IMR-90 (cell line): ENCODE data around the gene TENM4. TPM values are rescaled to one million over a fixed set of nuclear protein-coding genes. Genes with fewer than 3 reads are reported as not detected.

ENCODE experiments used
- ATAC-seq: fragments of 200-7000 bp; cut with Tn5 transposase; 2 replicates; pipeline ENCODE4 v1.9.1; 2020; ENCODE audit warnings: low read depth, mild to moderate bottlenecking, moderate library complexity
- BruUV-seq: library from RNA; stranded (reverse); fragments of 400-500 nt; replicated peaks from 2 replicates; lab custom pipeline; 2021; lab: Mats Ljungman, UMichigan
- CTCF ChIA-PET: fragments of 300-600 bp; formaldehyde crosslinking; extraction: SDS; loops from one replicate; lab custom pipeline; 2021; ENCODE audit warnings: antibody characterized with exemption; lab: Yijun Ruan, JAX
- POLR2A ChIA-PET: fragments of 300-600 bp; sonication (Branson Sonifier 250); formaldehyde crosslinking; loops from one replicate; lab custom pipeline; 2022; ENCODE audit warnings: antibody characterized with exemption; ENCODE audit not compliant: unreplicated experiment; lab: Charles Lee
- DNase-seq: peaks from one replicate; pipeline ENCODE4 v3.0.0; 2013
- H2AFZ ChIP-seq: replicated peaks from 2 replicates; pipeline ENCODE3; 2013; ENCODE audit warnings: low read length, mild to moderate bottlenecking; ENCODE audit not compliant: poor library complexity
- H2AK5ac ChIP-seq: 2 replicates; pipeline ENCODE4 v1.6.1; 2013; ENCODE audit warnings: low read depth, low read length, inconsistent platforms
- H2AK9ac ChIP-seq: replicated peaks from 2 replicates; pipeline ENCODE3; 2013; ENCODE audit warnings: mild to moderate bottlenecking, low read depth, low read length, moderate library complexity; ENCODE audit not compliant: poor library complexity
- H2BK120ac ChIP-seq: 2 replicates; pipeline ENCODE4 v1.6.1; 2013; ENCODE audit warnings: low read depth, low read length, inconsistent platforms
- H2BK15ac ChIP-seq: 3 replicates; pipeline ENCODE4 v1.6.1; 2013; ENCODE audit warnings: low read depth, low read length, inconsistent platforms
- H2BK20ac ChIP-seq: 2 replicates; pipeline ENCODE4 v1.6.1; 2013; ENCODE audit warnings: low read depth, mild to moderate bottlenecking, inconsistent platforms, low read length, moderate library complexity
- H2BK5ac ChIP-seq: 2 replicates; pipeline ENCODE4 v1.6.1; 2013; ENCODE audit warnings: mild to moderate bottlenecking, low read depth, low read length, inconsistent platforms; ENCODE audit not compliant: poor library complexity, severe bottlenecking
- H3K14ac ChIP-seq: replicated peaks from 2 replicates; pipeline ENCODE4 v1.6.1; 2013; ENCODE audit warnings: low read depth, low read length, inconsistent platforms
- H3K18ac ChIP-seq: 2 replicates; pipeline ENCODE4 v1.6.1; 2013; ENCODE audit warnings: low read depth, low read length, control low read depth
- H3K23ac ChIP-seq: 2 replicates; pipeline ENCODE4 v1.6.1; 2013; ENCODE audit warnings: low read depth, low read length, inconsistent platforms
- H3K27ac ChIP-seq: 2 replicates; pipeline ENCODE4 v1.5.1; 2013; ENCODE audit warnings: mild to moderate bottlenecking, control low read depth, low read length; ENCODE audit not compliant: insufficient read depth
- H3K27me3 ChIP-seq: 2 replicates; pipeline ENCODE4 v1.6.1; 2013; ENCODE audit warnings: low read length; ENCODE audit not compliant: control insufficient read depth, insufficient read depth
- H3K36me3 ChIP-seq: 2 replicates; pipeline ENCODE4 v1.6.1; 2013; ENCODE audit warnings: low read length, mixed read lengths; ENCODE audit not compliant: control insufficient read depth, insufficient read depth
- H3K4ac ChIP-seq: 2 replicates; pipeline ENCODE4 v1.6.1; 2013; ENCODE audit warnings: low read depth, low read length, inconsistent platforms
- H3K4me1 ChIP-seq: 2 replicates; pipeline ENCODE4 v1.6.1; 2013; ENCODE audit warnings: low read length, mixed read lengths; ENCODE audit not compliant: control insufficient read depth, insufficient read depth
- H3K4me2 ChIP-seq: 2 replicates; pipeline ENCODE4 v1.6.1; 2013; ENCODE audit warnings: low read depth, mild to moderate bottlenecking, control low read depth, low read length, moderate library complexity
- H3K4me3 ChIP-seq: 2 replicates; pipeline ENCODE4 v1.5.1; 2013; ENCODE audit warnings: low read depth, mild to moderate bottlenecking, control low read depth, low read length, moderate library complexity; ENCODE audit not compliant: insufficient read depth
- H3K56ac ChIP-seq: 2 replicates; pipeline ENCODE4 v1.6.1; 2013; ENCODE audit warnings: low read length, inconsistent platforms; ENCODE audit not compliant: insufficient read depth; ENCODE audit errors: extremely low read depth
- H3K79me1 ChIP-seq, 2 experiments: 2 replicates each; pipeline ENCODE4 v1.6.1; 2013; ENCODE audit warnings: low read length in 2 of 2, inconsistent platforms in 1 of 2, low read depth in 1 of 2
- H3K9ac ChIP-seq: 2 replicates; pipeline ENCODE4 v1.6.1; 2013; ENCODE audit warnings: low read depth, low read length, control low read depth
- H3K9me1 ChIP-seq: 2 replicates; pipeline ENCODE4 v1.6.1; 2013; ENCODE audit warnings: low read length, inconsistent platforms; ENCODE audit not compliant: insufficient read depth
- H3K9me3 ChIP-seq: 2 replicates; pipeline ENCODE4 v1.6.1; 2013; ENCODE audit warnings: low read length; ENCODE audit not compliant: control insufficient read depth, insufficient read depth
- H4K20me1 ChIP-seq: 2 replicates; pipeline ENCODE4 v1.6.1; 2013; ENCODE audit warnings: low read length, inconsistent platforms; ENCODE audit not compliant: insufficient read depth
- H4K5ac ChIP-seq: 2 replicates; pipeline ENCODE4 v1.6.1; 2013; ENCODE audit warnings: mild to moderate bottlenecking, low read depth, low read length, control low read depth
- H4K8ac ChIP-seq, 2 experiments: 2 replicates each; pipeline ENCODE4 v1.6.1; 2013; ENCODE audit warnings: low read depth in 2 of 2, low read length in 2 of 2, control low read depth in 1 of 2, inconsistent platforms in 1 of 2
- H4K91ac ChIP-seq: 2 replicates; pipeline ENCODE4 v1.6.1; 2013; ENCODE audit warnings: low read depth, low read length, inconsistent platforms; ENCODE audit not compliant: insufficient read depth
- BHLHE40 ChIP-seq: fragments of 150-350 bp; IDR thresholded peaks from 2 replicates; pipeline ENCODE4 v1.6.1; 2016; ENCODE audit warnings: mild to moderate bottlenecking, low read depth, low read length
- CEBPB ChIP-seq: IDR thresholded peaks from 2 replicates; pipeline ENCODE4 v1.6.1; 2012; ENCODE audit warnings: low read depth, low read length, improper control_type of control experiment
- CHD1 ChIP-seq: IDR thresholded peaks from 2 replicates; pipeline ENCODE4 v1.6.1; 2012; ENCODE audit warnings: low read depth, low read length, improper control_type of control experiment
- FOS ChIP-seq: fragments of 150-350 bp; IDR thresholded peaks from 2 replicates; pipeline ENCODE4 v1.6.1; 2016; ENCODE audit warnings: low read depth, low read length
- MAFK ChIP-seq: IDR thresholded peaks from 2 replicates; pipeline ENCODE4 v1.6.1; 2012; ENCODE audit warnings: low read depth, low read length, improper control_type of control experiment
- MAZ ChIP-seq: IDR thresholded peaks from 2 replicates; pipeline ENCODE4 v1.6.1; 2012; ENCODE audit warnings: low read depth, mild to moderate bottlenecking, low read length, improper control_type of control experiment, moderate library complexity, borderline replicate concordance
- MXI1 ChIP-seq: IDR thresholded peaks from 2 replicates; pipeline ENCODE4 v1.6.1; 2012; ENCODE audit warnings: low read depth, mild to moderate bottlenecking, low read length, moderate library complexity, borderline replicate concordance
- NFE2L2 ChIP-seq: fragments of 150-350 bp; IDR thresholded peaks from 2 replicates; pipeline ENCODE4 v1.6.1; 2016; ENCODE audit warnings: low read depth, mild to moderate bottlenecking, low read length
- POLR2A ChIP-seq: IDR thresholded peaks from 2 replicates; pipeline ENCODE4 v1.6.1; 2012; ENCODE audit warnings: mild to moderate bottlenecking, low read depth, low read length
- RAD21 ChIP-seq: IDR thresholded peaks from 2 replicates; pipeline ENCODE4 v1.6.1; 2012; ENCODE audit warnings: low read length, improper control_type of control experiment
- RCOR1 ChIP-seq: IDR thresholded peaks from 2 replicates; pipeline ENCODE4 v1.6.1; 2012; ENCODE audit warnings: mild to moderate bottlenecking, low read length, improper control_type of control experiment; ENCODE audit not compliant: insufficient replicate concordance
- RFX5 ChIP-seq: IDR thresholded peaks from 2 replicates; pipeline ENCODE4 v1.8.0; 2012; ENCODE audit warnings: low read depth, mild to moderate bottlenecking, low read length, moderate library complexity
- SMC3 ChIP-seq: fragments of 150-350 bp; IDR thresholded peaks from 2 replicates; pipeline ENCODE4 v1.6.1; 2016; ENCODE audit warnings: low read depth, mild to moderate bottlenecking, antibody characterized with exemption, low read length, moderate library complexity
- WGBS, 2 experiments: methylation state at CpG; one replicate each; pipeline versions ENCODE4 v1.1.5 to v1.1.7; 2013; ENCODE audit warnings: missing lambda C conversion rate in 2 of 2; ENCODE audit not compliant: insufficient read length in 1 of 2; ENCODE audit errors: extremely low coverage in 2 of 2; 5-methylcytosine and 5-hydroxymethylcytosine counted together
- dilution Hi-C: fragments of 300-500 bp; cut with HindIII; formaldehyde crosslinking; loops from one replicate; pipeline ENCODE4 v1.14.3; 2018; ENCODE audit warnings: low sequenced_read_pairs; ENCODE audit not compliant: unreplicated experiment
- in situ Hi-C: fragments of 300-500 bp; cut with MboI; formaldehyde crosslinking; loops from 3 replicates; pipeline ENCODE4 v1.14.3; 2019; ENCODE audit warnings: low sequenced_read_pairs, inconsistent platforms, mixed read lengths
- intact Hi-C: fragments of 100-400 bp; cut with micrococcal nuclease; formaldehyde crosslinking; loops from 2 replicates; pipeline ENCODE4 v1.10.0; 2022
- polyA plus RNA-seq, 3 experiments: library from polyadenylated mRNA; depleted of rRNA; stranded (reverse); fragments of >200 nt; gene quantifications; 2 replicates each; pipeline ENCODE4 v1.2.3, GENCODE V29; 2012; ENCODE audit warnings: low replicate concordance in 1 of 3
- total RNA-seq: library from RNA; depleted of rRNA; stranded (reverse); fragments of >200 nt; gene quantifications from 2 replicates; pipeline ENCODE4 v1.2.3, GENCODE V29; 2012
- TF ChIP-seq, protein P1 (sequence below): fragments of 150-350 bp; IDR thresholded peaks from 2 replicates; pipeline ENCODE4 v1.6.1; 2016; ENCODE audit warnings: low read depth, mild to moderate bottlenecking, low read length, moderate library complexity, borderline replicate concordance
- TF ChIP-seq, protein P2 (sequence below): conservative IDR thresholded peaks from 2 replicates; pipeline ENCODE4 v1.5.1; 2012; ENCODE audit warnings: mild to moderate bottlenecking, low read depth, low read length, improper control_type of control experiment
- TF ChIP-seq, protein P3 (sequence below): fragments of 150-350 bp; IDR thresholded peaks from 2 replicates; pipeline ENCODE4 v1.6.1; 2017; ENCODE audit warnings: mild to moderate bottlenecking, antibody characterized with exemption, low read length, low read depth

TENM4 gene
- total and polyA plus RNA-seq, 2 of the 4 experiments (the other 2 are of a cell fraction), result 7.4 to 9.0 TPM

- Histone ChIP-seq H2BK5ac (no peak overlapping the region), H3K4ac (no peak overlapping the region), H2AFZ (no peak overlapping the region), H2BK15ac (no peak overlapping the region), H4K5ac (no peak overlapping the region), H3K9me3 (no peaks in the 10 kb centered on the region), H3K27me3 (no peaks in the 10 kb centered on the region), H4K91ac (no peak overlapping the region), H3K9me1 (peaks cover 4% of the 10 kb centered on the region; the same call in 1 of the 2 replicates), H3K18ac (no peak overlapping the region), H3K27ac (no peak overlapping the region), H3K23ac (no peak overlapping the region), H3K4me2 (no peak overlapping the region), H3K56ac (no peak overlapping the region), H2AK5ac (no peak overlapping the region), H3K4me1 (peaks cover 6% of the 10 kb centered on the region; the same call in 1 of the 2 replicates), H2AK9ac (no peak overlapping the region), H4K8ac (no peak overlapping the region), H2BK120ac (no peak overlapping the region), H3K9ac (no peak overlapping the region), H3K14ac (no peak overlapping the region), H4K20me1 (no peaks in the 10 kb centered on the region), H3K79me1 (no peaks in the 10 kb centered on the region), H3K36me3 (peaks cover 4% of the 10 kb centered on the region; the same call in 1 of the 2 replicates), H3K4me3 (no peak overlapping the region), H2BK20ac (no peak overlapping the region)
- intact Hi-C loops, result no loop called here
- dilution Hi-C loops, result no loop called here
- CTCF ChIA-PET, result no interaction called here
- DNase-seq, result peak; percentile 66
- POLR2A ChIA-PET, result no interaction called here
- TF ChIP-seq POLR2A (no peak), RCOR1 (no peak), RFX5 (no peak), NFE2L2 (no peak), CHD1 (no peak), MXI1 (no peak), SMC3 (no peak), CEBPB (no peak), BHLHE40 (no peak), MAZ (no peak), FOS (no peak), RAD21 (no peak), MAFK (no peak)
- TF ChIP-seq, protein P1, sequence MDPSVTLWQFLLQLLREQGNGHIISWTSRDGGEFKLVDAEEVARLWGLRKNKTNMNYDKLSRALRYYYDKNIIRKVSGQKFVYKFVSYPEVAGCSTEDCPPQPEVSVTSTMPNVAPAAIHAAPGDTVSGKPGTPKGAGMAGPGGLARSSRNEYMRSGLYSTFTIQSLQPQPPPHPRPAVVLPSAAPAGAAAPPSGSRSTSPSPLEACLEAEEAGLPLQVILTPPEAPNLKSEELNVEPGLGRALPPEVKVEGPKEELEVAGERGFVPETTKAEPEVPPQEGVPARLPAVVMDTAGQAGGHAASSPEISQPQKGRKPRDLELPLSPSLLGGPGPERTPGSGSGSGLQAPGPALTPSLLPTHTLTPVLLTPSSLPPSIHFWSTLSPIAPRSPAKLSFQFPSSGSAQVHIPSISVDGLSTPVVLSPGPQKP, result no peak
- TF ChIP-seq, protein P2, sequence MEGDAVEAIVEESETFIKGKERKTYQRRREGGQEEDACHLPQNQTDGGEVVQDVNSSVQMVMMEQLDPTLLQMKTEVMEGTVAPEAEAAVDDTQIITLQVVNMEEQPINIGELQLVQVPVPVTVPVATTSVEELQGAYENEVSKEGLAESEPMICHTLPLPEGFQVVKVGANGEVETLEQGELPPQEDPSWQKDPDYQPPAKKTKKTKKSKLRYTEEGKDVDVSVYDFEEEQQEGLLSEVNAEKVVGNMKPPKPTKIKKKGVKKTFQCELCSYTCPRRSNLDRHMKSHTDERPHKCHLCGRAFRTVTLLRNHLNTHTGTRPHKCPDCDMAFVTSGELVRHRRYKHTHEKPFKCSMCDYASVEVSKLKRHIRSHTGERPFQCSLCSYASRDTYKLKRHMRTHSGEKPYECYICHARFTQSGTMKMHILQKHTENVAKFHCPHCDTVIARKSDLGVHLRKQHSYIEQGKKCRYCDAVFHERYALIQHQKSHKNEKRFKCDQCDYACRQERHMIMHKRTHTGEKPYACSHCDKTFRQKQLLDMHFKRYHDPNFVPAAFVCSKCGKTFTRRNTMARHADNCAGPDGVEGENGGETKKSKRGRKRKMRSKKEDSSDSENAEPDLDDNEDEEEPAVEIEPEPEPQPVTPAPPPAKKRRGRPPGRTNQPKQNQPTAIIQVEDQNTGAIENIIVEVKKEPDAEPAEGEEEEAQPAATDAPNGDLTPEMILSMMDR, result no peak
- TF ChIP-seq, protein P3, sequence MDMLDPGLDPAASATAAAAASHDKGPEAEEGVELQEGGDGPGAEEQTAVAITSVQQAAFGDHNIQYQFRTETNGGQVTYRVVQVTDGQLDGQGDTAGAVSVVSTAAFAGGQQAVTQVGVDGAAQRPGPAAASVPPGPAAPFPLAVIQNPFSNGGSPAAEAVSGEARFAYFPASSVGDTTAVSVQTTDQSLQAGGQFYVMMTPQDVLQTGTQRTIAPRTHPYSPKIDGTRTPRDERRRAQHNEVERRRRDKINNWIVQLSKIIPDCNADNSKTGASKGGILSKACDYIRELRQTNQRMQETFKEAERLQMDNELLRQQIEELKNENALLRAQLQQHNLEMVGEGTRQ, result no peak
- in situ Hi-C loops, result no loop called here
- peak; percentile 62; the same call in 1 of the 2 replicates for ATAC-seq
- 100% methylated on average over 1 of the region's 5 CpGs; no CpG with 5 or more reads in 1 of the 2 experiments for WGBS, 2 experiments
- BruUV-seq, result no TSS peak
Observed at GRCh38 chr11:78768971-78769370, 671.9 kb downstream of the TENM4 start.
